Left lung (tissue), 10 donors: ENCODE data around the gene FCHSD2. TPM values are rescaled to one million over a fixed set of nuclear protein-coding genes. Genes with fewer than 3 reads are reported as not detected.

Experiments used
- ATAC-seq: fragments of 200-7000 bp; cut with Tn5 transposase; one replicate; pipeline ENCODE4 v1.9.1; 2020; ENCODE audit warnings: moderate library complexity
- DNase-seq, 4 donors: peaks; one replicate each; pipeline ENCODE4 v3.0.0-alpha.2; 2013 to 2020
- H3K27ac ChIP-seq, 2 donors: fragments of 200-600 bp; sonication (generic) in 1 of 2; one replicate each; pipeline versions ENCODE4 v1.5.0 to v1.8.0; 2020 to 2021
- H3K27me3 ChIP-seq, 2 donors: fragments of 200-600 bp; sonication (generic) in 1 of 2; one replicate each; pipeline versions ENCODE4 v1.5.0 to v1.8.0; 2020 to 2021
- H3K36me3 ChIP-seq, 2 donors: fragments of 200-600 bp; sonication (generic) in 1 of 2; one replicate each; pipeline versions ENCODE4 v1.5.0 to v1.8.0; 2020 to 2021
- H3K4me1 ChIP-seq, 2 donors: fragments of 200-600 bp; one replicate each; pipeline ENCODE4 v1.8.0; 2021
- H3K4me3 ChIP-seq, 2 donors: fragments of 200-600 bp; sonication (generic) in 1 of 2; one replicate each; pipeline versions ENCODE4 v1.5.0 to v1.8.0; 2020 to 2021; ENCODE audit warnings: mild to moderate bottlenecking in 1 of 2
- H3K9me3 ChIP-seq, 2 donors: fragments of 200-600 bp; sonication (generic) in 1 of 2; one replicate each; pipeline versions ENCODE4 v1.5.0 to v1.8.0; 2020 to 2021
- intact Hi-C, 2 donors: fragments of 100-400 bp; cut with DNase I; formaldehyde crosslinking; loops; one replicate each; pipeline versions ENCODE4 v1.11.2 to v1.14.2; 2022
- polyA plus RNA-seq, 6 donors: library from polyadenylated mRNA; unstranded; fragments of 120-200 nt; gene quantifications; one replicate each; pipeline ENCODE4 v1.2.1, GENCODE V29; 2013; ENCODE audit not compliant: insufficient read length in 6 of 6
- total RNA-seq, 2 donors: library from RNA; stranded (reverse); fragmentation: NEBNext Ultra II Directional; extraction: Animal tissue kit (Norgen Biotek cat#: 25700); gene quantifications; one replicate each; pipeline ENCODE4 v1.2.1, GENCODE V29; 2021
- TF ChIP-seq, protein P1 (sequence below), 2 donors: fragments of 200-600 bp; sonication (generic) in 1 of 2; IDR thresholded peaks; one replicate each; pipeline versions ENCODE4 v1.5.0 to v1.8.0; 2021; ENCODE audit warnings: antibody characterized with exemption in 2 of 2
- donor health status: DM: no; HTN: yes; CAD: no.
- donor health status: DM: no; HTN: no; CAD: no.

The FCHSD2 gene
- total and polyA plus RNA-seq, 8 donors = 46.2 to 58.2 (median 48.5) TPM

DNA sequence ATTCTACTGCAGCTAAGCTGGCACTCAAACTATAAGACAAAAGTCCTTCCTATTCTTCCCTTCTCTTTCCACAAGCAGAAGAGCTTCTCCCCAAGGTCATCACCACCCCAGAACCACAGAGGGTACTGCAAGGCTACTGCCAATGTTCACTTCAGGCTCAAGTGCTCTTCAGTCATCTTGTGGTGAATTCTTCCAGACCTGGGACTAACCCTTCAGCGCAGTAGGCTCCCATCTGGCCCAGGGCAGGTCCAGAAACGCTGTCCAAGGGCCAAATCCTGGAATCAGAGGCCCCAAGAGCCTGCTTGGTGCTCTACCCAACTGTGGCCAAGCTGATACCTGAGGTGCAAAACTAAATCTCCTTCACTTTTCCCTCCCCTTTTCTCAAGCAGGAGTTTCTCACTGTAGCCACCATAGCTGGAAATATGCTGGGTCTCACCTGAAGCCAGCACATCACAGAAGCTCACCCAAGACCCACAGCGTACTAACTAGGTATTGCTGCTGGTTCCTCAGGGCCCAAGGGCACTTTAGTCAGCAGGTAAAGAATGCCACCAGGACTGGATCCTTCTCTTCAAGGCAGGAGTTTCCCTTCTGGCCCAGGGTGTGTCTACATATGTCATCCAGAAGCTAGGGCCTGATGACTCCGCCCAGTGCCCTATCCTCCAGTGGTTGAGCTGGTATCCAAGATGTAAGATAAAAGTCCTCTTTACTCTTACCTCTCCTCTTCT lies 27.8 kb downstream of the FCHSD2 start:
- intact Hi-C loops = no loop called here
- Histone ChIP-seq H3K27ac (no peak overlapping the region), H3K36me3 (peaks cover 0 to 17% of the 10 kb centered on the region in 2 donors), H3K4me1 (peaks cover 0 to 14% of the 10 kb centered on the region in 2 donors), H3K27me3 (no peaks in the 10 kb centered on the region), H3K9me3 (peaks cover 0 to 7% of the 10 kb centered on the region in 2 donors), H3K4me3 (no peak overlapping the region)
- DNase-seq (no peak), ATAC-seq (peak; percentile 64)
- TF ChIP-seq, protein P1, sequence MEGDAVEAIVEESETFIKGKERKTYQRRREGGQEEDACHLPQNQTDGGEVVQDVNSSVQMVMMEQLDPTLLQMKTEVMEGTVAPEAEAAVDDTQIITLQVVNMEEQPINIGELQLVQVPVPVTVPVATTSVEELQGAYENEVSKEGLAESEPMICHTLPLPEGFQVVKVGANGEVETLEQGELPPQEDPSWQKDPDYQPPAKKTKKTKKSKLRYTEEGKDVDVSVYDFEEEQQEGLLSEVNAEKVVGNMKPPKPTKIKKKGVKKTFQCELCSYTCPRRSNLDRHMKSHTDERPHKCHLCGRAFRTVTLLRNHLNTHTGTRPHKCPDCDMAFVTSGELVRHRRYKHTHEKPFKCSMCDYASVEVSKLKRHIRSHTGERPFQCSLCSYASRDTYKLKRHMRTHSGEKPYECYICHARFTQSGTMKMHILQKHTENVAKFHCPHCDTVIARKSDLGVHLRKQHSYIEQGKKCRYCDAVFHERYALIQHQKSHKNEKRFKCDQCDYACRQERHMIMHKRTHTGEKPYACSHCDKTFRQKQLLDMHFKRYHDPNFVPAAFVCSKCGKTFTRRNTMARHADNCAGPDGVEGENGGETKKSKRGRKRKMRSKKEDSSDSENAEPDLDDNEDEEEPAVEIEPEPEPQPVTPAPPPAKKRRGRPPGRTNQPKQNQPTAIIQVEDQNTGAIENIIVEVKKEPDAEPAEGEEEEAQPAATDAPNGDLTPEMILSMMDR (IDR thresholded peaks at IDR 0.05) = no peak

DNA sequence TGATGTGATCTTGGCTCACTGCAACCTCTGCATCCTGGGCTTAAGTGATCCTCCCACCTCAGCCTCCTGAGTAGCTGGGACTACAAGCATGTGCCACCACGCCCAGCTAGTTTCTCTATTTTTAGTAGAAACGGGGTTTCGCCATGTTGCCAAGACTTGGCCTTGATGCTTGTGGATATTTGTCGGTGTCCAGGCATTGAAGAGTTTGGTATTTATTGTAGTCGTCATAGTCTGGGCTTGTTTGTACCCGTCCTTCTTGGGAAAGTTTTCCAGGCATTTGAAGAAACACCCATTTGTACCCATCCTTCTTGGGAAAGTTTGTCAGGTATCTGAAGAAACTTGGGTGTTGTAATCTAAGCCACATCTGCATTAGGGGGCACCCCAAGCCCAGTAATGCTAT lies 28.7 kb downstream of the FCHSD2 start:
- intact Hi-C loops = no loop called here
- no peak for ATAC-seq
- no peak overlapping the region for H3K27ac ChIP-seq
- peaks cover 0 to 14% of the 10 kb centered on the region in 2 donors for H3K4me1 ChIP-seq
- no peaks in the 10 kb centered on the region for H3K27me3 ChIP-seq
- H3K36me3 ChIP-seq = peaks cover 0 to 14% of the 10 kb centered on the region in 2 donors
- peaks cover 0 to 7% of the 10 kb centered on the region in 2 donors for H3K9me3 ChIP-seq
- DNase-seq = no peak
- TF ChIP-seq, protein P1 (IDR thresholded peaks at IDR 0.05) = no peak
- no peak overlapping the region for H3K4me3 ChIP-seq

DNA sequence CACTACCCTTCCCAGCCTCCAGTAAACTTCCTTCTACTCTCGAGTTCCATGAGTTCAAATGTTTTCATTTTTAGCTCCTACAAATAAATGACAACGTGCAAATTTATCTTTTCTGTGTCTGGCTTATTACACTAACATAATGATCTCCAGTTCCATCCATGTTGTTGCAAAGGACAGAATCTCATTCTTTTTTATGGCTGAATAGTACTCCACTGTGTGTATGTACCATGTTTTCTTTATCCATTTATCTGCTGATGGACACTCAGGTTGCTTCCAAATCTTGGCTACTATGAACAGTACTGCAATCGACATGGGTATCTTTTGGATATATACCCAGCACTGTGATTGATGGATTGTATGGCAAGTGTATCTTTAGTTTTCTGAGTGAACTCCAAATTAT lies 34.5 kb downstream of the FCHSD2 start:
- no peaks in the 10 kb centered on the region for H3K36me3 ChIP-seq
- intact Hi-C loops = no loop called here
- H3K4me3 ChIP-seq = no peak overlapping the region
- TF ChIP-seq, protein P1 (IDR thresholded peaks at IDR 0.05) = no peak
- no peaks in the 10 kb centered on the region for H3K27me3 ChIP-seq
- DNase-seq = no peak
- no peaks in the 10 kb centered on the region for H3K4me1 ChIP-seq
- H3K27ac ChIP-seq = no peak overlapping the region
- ATAC-seq = no peak
- peaks cover 0 to 7% of the 10 kb centered on the region in 2 donors for H3K9me3 ChIP-seq

DNA sequence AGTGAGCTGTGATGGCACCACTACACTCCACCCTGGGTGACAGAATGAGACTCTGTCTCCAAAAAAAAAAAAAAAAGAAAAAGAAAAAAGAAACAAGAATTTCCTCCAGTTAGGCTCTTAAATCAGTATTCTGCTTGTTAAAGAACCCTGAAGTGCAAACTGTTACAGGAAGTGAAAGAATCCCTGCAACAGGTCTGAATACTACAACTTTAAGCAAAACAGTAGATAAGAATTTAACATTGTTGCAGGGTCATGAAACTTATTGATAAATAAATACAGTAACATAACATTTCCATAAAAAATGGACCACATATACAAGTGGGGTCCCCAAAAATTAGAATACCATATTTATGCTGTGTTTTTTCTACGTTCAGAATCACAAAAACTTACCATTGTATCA lies 35.8 kb downstream of the FCHSD2 start:
- ATAC-seq (no peak), DNase-seq (no peak)
- intact Hi-C loops = no loop called here
- H3K27ac ChIP-seq = no peak overlapping the region
- TF ChIP-seq, protein P1 (IDR thresholded peaks at IDR 0.05) = no peak
- no peaks in the 10 kb centered on the region for H3K36me3 ChIP-seq
- peaks cover 0 to 7% of the 10 kb centered on the region in 2 donors for H3K9me3 ChIP-seq
- H3K4me1 ChIP-seq = no peaks in the 10 kb centered on the region
- no peak overlapping the region for H3K4me3 ChIP-seq
- H3K27me3 ChIP-seq = no peaks in the 10 kb centered on the region

DNA sequence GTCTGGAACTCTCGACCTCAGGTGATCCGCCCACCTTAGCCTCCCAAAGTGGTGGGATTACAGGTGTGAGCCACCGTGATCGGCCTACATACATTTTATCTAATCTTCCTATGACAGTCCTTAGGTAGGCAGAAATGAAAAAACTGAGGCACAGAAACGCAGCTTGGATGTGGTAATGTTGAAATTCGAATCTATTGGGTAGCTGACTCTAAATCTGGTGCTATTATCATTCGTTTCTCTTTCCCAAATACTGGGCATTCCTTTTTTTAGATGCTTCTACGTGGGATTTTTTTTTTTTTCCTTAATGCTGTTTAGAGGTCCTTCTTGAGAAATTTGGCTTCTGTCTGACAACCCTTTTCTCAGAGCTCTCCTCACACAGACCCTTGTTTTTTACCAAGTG lies 41.5 kb downstream of the FCHSD2 start:
- no peak for DNase-seq
- intact Hi-C loops = no loop called here
- TF ChIP-seq, protein P1 (IDR thresholded peaks at IDR 0.05) = no peak
- Histone ChIP-seq H3K36me3 (no peaks in the 10 kb centered on the region), H3K4me1 (peaks cover 0 to 16% of the 10 kb centered on the region in 2 donors), H3K27ac (no peak overlapping the region), H3K27me3 (no peaks in the 10 kb centered on the region), H3K4me3 (no peak overlapping the region), H3K9me3 (no peaks in the 10 kb centered on the region)
- ATAC-seq = no peak
